Measurements from ENCODE around the gene ELL. TPM values are rescaled to one million over a fixed set of nuclear protein-coding genes. Genes with fewer than 3 reads are reported as not detected.

Gene ELL
- total and polyA plus RNA-seq, 2 experiments from 2014 or later: 11.3 to 20.1 TPM

GRCh38 chr19:18480006-18480691, 41.7 kb downstream of the ELL start:
- Histone ChIP-seq H2AFZ (no peak overlapping the region), H3K36me3 (ENCODE audit: insufficient read depth) (no peaks in the 10 kb centered on the region), H4K20me1 (replicated peaks; ENCODE audit: insufficient read depth) (no peaks in the 10 kb centered on the region; the same call in 1 of the 2 replicates), H3F3A (replicated peaks; ENCODE audit: low read depth) (peaks cover 10% of the 10 kb centered on the region; the same call in 1 of the 2 replicates), H3K27me3 (ENCODE audit: insufficient read depth) (no peaks in the 10 kb centered on the region), H3K4me3 (no peak overlapping the region), H3K4me2 (no peak overlapping the region), H3K79me2 (replicated peaks; ENCODE audit: insufficient read depth) (peaks cover 38% of the 10 kb centered on the region), H3K4me1 (ENCODE audit: insufficient read depth) (no peaks in the 10 kb centered on the region), H3K27ac (ENCODE audit: low read depth) (no peak overlapping the region; the same call in 1 of the 2 replicates), H3K9me2 (ENCODE audit: insufficient read depth) (no peaks in the 10 kb centered on the region)
- ATAC-seq: no peak
- no peak overlapping the region for H3K4me3 Mint-ChIP-seq
- 0 out of 3 replicates have a peak, but pooled peaks cover 5% of the 10 kb centered on the region for H3K9me3 Mint-ChIP-seq
- H3K4me1 Mint-ChIP-seq: peaks cover 27% of the 10 kb centered on the region
- H3K27ac Mint-ChIP-seq: peak overlapping the region; percentile 23; the same call in 1 of the 2 replicates
- no peaks in the 10 kb centered on the region; the same call in 2 of the 3 replicates for H3K36me3 Mint-ChIP-seq (ENCODE audit: low read depth)
- DNase-seq (ENCODE audit: low spot score): no peak
- H3K27me3 Mint-ChIP-seq (ENCODE audit: insufficient read depth, low read depth, poor library complexity): peaks cover 20% of the 10 kb centered on the region
- TF ChIP-seq ZNF331 (CRISPR knock-in tag; IDR thresholded peaks at IDR 0.05; ENCODE audit: low read depth) (no peak), CREB1 (CRISPR knock-in tag; IDR thresholded peaks at IDR 0.05; ENCODE audit: low read depth) (no peak), NANOG (IDR thresholded peaks at IDR 0.05; ENCODE audit: borderline replicate concordance) (no peak), EZH2 (IDR thresholded peaks at IDR 0.05; ENCODE audit: low read depth, unreplicated experiment) (no peak), STAT1 (IDR thresholded peaks at IDR 0.05; ENCODE audit: unreplicated experiment) (no peak), JUNB (IDR thresholded peaks at IDR 0.05; ENCODE audit: unreplicated experiment) (no peak), ZNF462 (CRISPR knock-in tag; IDR thresholded peaks at IDR 0.05) (no peak), EZH2phosphoT487 (IDR thresholded peaks at IDR 0.05; ENCODE audit: unreplicated experiment) (no peak), ZNF114 (CRISPR knock-in tag; IDR thresholded peaks at IDR 0.05) (no peak), REST (IDR thresholded peaks at IDR 0.05; ENCODE audit: unreplicated experiment) (no peak), CTCF (conservative IDR thresholded peaks at IDR 0.05; ENCODE audit: low read depth in 2 of 2) (no peak), POLR2AphosphoS5 (IDR thresholded peaks at IDR 0.05; ENCODE audit: low read depth) (no peak)
- TF ChIP-seq, protein P1, sequence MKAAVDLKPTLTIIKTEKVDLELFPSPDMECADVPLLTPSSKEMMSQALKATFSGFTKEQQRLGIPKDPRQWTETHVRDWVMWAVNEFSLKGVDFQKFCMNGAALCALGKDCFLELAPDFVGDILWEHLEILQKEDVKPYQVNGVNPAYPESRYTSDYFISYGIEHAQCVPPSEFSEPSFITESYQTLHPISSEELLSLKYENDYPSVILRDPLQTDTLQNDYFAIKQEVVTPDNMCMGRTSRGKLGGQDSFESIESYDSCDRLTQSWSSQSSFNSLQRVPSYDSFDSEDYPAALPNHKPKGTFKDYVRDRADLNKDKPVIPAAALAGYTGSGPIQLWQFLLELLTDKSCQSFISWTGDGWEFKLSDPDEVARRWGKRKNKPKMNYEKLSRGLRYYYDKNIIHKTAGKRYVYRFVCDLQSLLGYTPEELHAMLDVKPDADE (IDR thresholded peaks at IDR 0.05): no peak
